SK-N-SH treated with all-trans-retinoic acid at 6 μM for 48 hours (cell line): Measurements from ENCODE around the gene PRCP.

Experiments
- ATAC-seq: fragments of 200-7000 bp; cut with Tn5 transposase; 3 replicates; pipeline ENCODE4 v1.9.1; 2020; ENCODE audit warnings: mild to moderate bottlenecking, moderate library complexity
- ARNTL ChIP-seq: fragments of 450-650 bp; formaldehyde crosslinking; IDR thresholded peaks from 2 replicates; pipeline ENCODE4 v1.5.0; 2020; ENCODE audit warnings: low read depth, mild to moderate bottlenecking, moderate library complexity, borderline replicate concordance
- BACH2 ChIP-seq: fragments of 250-450 bp; sonication (Bioruptor Pico); IDR thresholded peaks from 2 replicates; pipeline ENCODE4 v1.9.0; 2021; ENCODE audit warnings: mild to moderate bottlenecking, borderline replicate concordance
- CREB5 ChIP-seq: fragments of 250-450 bp; sonication (Bioruptor Pico); IDR thresholded peaks from 2 replicates; pipeline ENCODE4 v1.5.1; 2020; ENCODE audit warnings: low read depth, mild to moderate bottlenecking, moderate library complexity
- CSDC2 ChIP-seq: fragments of 250-450 bp; sonication (Bioruptor Pico); IDR thresholded peaks from 2 replicates; pipeline ENCODE4 v1.5.0; 2020; ENCODE audit warnings: mild to moderate bottlenecking, moderate library complexity
- CSRNP3 ChIP-seq: fragments of 250-450 bp; sonication (Bioruptor Pico); IDR thresholded peaks from 2 replicates; pipeline ENCODE4 v1.5.1; 2021; ENCODE audit warnings: mild to moderate bottlenecking, moderate library complexity
- ESRRG ChIP-seq: fragments of 250-450 bp; sonication (Bioruptor Pico); IDR thresholded peaks from 2 replicates; pipeline ENCODE4 v1.6.1; 2021; ENCODE audit warnings: mild to moderate bottlenecking
- GLIS3 ChIP-seq: fragments of 250-450 bp; sonication (Bioruptor Pico); IDR thresholded peaks from 2 replicates; pipeline ENCODE4 v1.5.0; 2020; ENCODE audit warnings: mild to moderate bottlenecking, moderate library complexity
- OSR1 ChIP-seq: fragments of 250-450 bp; sonication (Bioruptor Pico); IDR thresholded peaks from 2 replicates; pipeline ENCODE4 v1.8.0; 2022; ENCODE audit warnings: moderate library complexity, mild to moderate bottlenecking, inconsistent platforms
- PATZ1 ChIP-seq: fragments of 250-450 bp; sonication (Bioruptor Pico); IDR thresholded peaks from 2 replicates; pipeline ENCODE4 v1.8.0; 2020; ENCODE audit warnings: mild to moderate bottlenecking, moderate library complexity, borderline replicate concordance
- POU6F1 ChIP-seq: fragments of 250-450 bp; sonication (Bioruptor Pico); IDR thresholded peaks from 2 replicates; pipeline ENCODE4 v1.8.0; 2021; ENCODE audit warnings: low read depth, mild to moderate bottlenecking, moderate library complexity, borderline replicate concordance
- SNAI2 ChIP-seq: fragments of 250-450 bp; sonication (Bioruptor Pico); IDR thresholded peaks from 2 replicates; pipeline ENCODE4 v1.5.0; 2020; ENCODE audit warnings: mild to moderate bottlenecking, moderate library complexity
- TCF4 ChIP-seq: fragments of 250-450 bp; sonication (Bioruptor Pico); IDR thresholded peaks from 2 replicates; pipeline ENCODE4 v1.8.0; 2021; ENCODE audit warnings: mild to moderate bottlenecking, moderate library complexity, borderline replicate concordance
- TOX ChIP-seq: fragments of 250-450 bp; sonication (Bioruptor Pico); IDR thresholded peaks from 2 replicates; pipeline ENCODE4 v1.8.0; 2021; ENCODE audit warnings: mild to moderate bottlenecking, moderate library complexity, borderline replicate concordance
- TSHZ2 ChIP-seq: fragments of 250-450 bp; sonication (Bioruptor Pico); IDR thresholded peaks from 2 replicates; pipeline ENCODE4 v1.5.0; 2020; ENCODE audit warnings: mild to moderate bottlenecking, moderate library complexity
- ZC3H10 ChIP-seq: fragments of 250-450 bp; sonication (Bioruptor Pico); IDR thresholded peaks from 2 replicates; pipeline ENCODE4 v1.5.1; 2021; ENCODE audit warnings: mild to moderate bottlenecking, moderate library complexity
- ZFP30 ChIP-seq: fragments of 450-650 bp; formaldehyde crosslinking; IDR thresholded peaks from 2 replicates; pipeline ENCODE4 v1.5.0; 2022; ENCODE audit warnings: mild to moderate bottlenecking, moderate library complexity
- ZNF565 ChIP-seq: fragments of 450-650 bp; formaldehyde crosslinking; conservative IDR thresholded peaks from 2 replicates; pipeline ENCODE4 v1.5.0; 2020; ENCODE audit warnings: low read depth, mild to moderate bottlenecking, moderate library complexity
- ZNF70 ChIP-seq: fragments of 450-650 bp; formaldehyde crosslinking; IDR thresholded peaks from 2 replicates; pipeline ENCODE4 v1.5.0; 2020; ENCODE audit warnings: mild to moderate bottlenecking, moderate library complexity

PRCP gene

GRCh38 chr11:82869657-82870056, 30.6 kb downstream of the PRCP start:
- TF ChIP-seq POU6F1 (CRISPR knock-in tag), result no peak
- no peak for TF ChIP-seq SNAI2 (CRISPR knock-in tag)
- TF ChIP-seq ZNF70 (CRISPR knock-in tag), result no peak
- TF ChIP-seq CSRNP3 (CRISPR knock-in tag), result no peak
- no peak for TF ChIP-seq CSDC2 (CRISPR knock-in tag)
- TF ChIP-seq PATZ1 (CRISPR knock-in tag), result no peak
- no peak for TF ChIP-seq OSR1
- TF ChIP-seq TSHZ2 (CRISPR knock-in tag), result no peak
- TF ChIP-seq ESRRG, result no peak
- TF ChIP-seq ZNF565 (CRISPR knock-in tag), result no peak
- no peak for TF ChIP-seq ZFP30
- no peak for TF ChIP-seq GLIS3
- no peak for ATAC-seq

GRCh38 chr11:82867495-82868082, 32.6 kb downstream of the PRCP start:
- TF ChIP-seq TCF4 (CRISPR knock-in tag), result no peak
- no peak for TF ChIP-seq CREB5
- TF ChIP-seq TOX (CRISPR knock-in tag), result no peak
- TF ChIP-seq OSR1, result no peak
- no peak for TF ChIP-seq ARNTL (CRISPR knock-in tag)
- no peak for TF ChIP-seq ZFP30
- TF ChIP-seq ESRRG, result no peak
- TF ChIP-seq ZNF565 (CRISPR knock-in tag), result no peak
- TF ChIP-seq ZNF70 (CRISPR knock-in tag), result no peak
- no peak for TF ChIP-seq ZC3H10
- no peak for TF ChIP-seq TSHZ2 (CRISPR knock-in tag)
- TF ChIP-seq SNAI2 (CRISPR knock-in tag), result no peak
- TF ChIP-seq BACH2 (CRISPR knock-in tag), result no peak
- ATAC-seq, result peak; percentile 64
